Measurements from ENCODE around the gene PIAS1.

The PIAS1 gene

DNA sequence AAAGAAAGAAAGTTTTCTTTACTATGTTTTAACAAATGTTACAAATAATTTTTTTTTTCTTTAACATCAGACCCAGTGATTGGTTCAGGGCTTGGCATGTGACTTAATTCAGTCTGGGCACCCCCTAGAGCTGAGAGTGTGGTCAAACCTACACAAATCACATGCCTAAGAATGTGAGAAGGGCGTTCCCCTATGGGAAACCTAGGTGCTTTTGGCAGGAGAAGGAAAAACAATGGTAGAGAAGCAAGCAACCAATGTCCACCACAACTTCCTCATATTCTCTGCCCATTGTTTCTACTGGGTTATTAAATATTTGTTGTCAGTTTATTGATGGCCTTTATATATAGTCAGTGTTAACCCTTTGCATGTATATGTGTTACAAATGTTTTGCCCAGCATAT, 21.4 kb upstream of the PIAS1 start:
- no peak for DNase-seq

DNA sequence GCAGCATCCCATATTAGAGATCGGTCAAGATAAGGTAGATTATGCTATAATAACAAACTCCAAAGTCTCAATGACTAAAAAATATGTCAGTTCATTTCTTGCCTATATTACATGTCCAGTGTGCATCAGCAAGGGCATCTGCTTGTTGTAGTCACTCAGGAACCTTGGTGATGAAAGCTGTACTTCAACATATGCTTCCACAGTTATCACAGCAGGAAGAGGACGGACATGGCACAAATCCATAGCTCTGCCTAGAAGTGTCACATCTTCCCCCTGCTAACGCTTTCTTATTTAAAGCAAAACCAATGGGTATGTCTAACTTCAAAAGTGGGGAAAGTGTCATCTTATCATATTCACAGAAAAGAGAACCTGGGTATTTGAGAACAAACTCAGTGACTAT, 20.0 kb upstream of the PIAS1 start:
- DNase-seq: no peak
- intact Hi-C loops (cut with DNase I): no loop called here

More for the DNA sequence above, 21.4 kb upstream of the PIAS1 start:
- intact Hi-C loops (cut with DNase I): no loop called here

DNA sequence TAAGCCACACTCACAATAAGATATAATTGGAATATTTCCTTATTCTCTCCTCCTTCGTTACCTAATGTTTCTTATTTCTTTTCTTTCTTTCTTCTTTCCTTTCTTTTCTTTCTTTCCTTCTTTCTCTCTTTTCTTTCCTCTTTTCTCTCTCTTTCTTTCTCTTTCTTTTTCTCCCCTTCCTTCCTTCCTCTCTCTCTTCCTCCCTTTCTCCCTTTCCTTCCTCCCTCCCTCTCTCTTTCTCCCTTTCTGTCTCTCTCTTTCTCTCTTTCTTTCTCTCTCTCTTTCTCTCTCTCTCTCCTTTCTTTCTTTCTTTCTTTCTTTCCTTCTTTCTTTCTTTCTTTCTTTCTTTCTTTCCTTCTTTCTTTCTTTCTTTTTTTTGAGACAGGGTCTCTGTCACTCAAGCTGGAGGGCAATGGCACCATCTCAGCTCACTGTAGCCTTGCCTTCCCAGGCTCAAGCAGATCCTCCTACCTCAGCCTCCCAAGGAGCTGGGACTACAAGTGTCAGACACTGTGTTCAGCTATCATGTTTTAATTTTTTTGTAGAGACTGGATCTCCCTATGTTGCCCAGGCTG, 19.3 kb upstream of the PIAS1 start:
- DNase-seq: no peak
- intact Hi-C loops (cut with DNase I): no loop called here

DNA sequence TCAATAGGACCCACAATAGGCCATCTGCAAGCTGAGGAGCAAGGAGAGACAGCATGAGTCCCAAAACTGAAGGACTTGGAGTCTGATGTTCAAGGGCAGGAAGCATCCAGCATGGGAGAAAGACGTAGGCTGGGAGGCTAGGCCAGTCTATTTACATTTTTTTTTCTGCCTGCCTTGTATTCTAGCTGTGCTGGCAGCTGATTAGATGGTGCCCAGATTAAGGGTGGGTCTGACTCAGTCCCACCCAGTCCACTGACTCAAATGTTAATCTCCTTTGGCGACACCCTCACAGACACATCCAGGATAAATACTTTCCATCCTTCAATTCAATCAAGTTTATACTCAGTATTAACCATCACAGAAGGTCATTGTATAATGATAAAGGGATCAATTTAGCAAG, 15.9 kb upstream of the PIAS1 start:
- intact Hi-C loops (cut with DNase I): no loop called here
- DNase-seq: no peak

DNA sequence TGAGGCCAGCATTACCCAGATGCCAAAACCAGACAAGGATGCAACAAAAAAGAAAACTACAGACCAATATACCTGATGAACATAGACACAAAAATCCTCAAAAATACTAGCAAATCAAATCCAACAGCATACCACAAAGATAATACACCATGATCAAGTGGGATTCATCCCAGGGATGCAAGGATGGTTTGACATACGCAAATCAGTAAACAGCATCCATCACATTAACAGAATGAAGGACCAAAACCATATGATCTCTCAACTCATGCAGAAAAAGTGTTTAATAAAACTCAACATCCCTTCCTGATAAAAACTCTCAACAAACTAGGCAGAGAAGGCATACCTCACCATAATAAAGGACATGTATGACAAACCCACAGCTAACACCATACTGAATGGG, 14.0 kb upstream of the PIAS1 start:
- no peak for DNase-seq
- intact Hi-C loops (cut with DNase I): no loop called here

DNA sequence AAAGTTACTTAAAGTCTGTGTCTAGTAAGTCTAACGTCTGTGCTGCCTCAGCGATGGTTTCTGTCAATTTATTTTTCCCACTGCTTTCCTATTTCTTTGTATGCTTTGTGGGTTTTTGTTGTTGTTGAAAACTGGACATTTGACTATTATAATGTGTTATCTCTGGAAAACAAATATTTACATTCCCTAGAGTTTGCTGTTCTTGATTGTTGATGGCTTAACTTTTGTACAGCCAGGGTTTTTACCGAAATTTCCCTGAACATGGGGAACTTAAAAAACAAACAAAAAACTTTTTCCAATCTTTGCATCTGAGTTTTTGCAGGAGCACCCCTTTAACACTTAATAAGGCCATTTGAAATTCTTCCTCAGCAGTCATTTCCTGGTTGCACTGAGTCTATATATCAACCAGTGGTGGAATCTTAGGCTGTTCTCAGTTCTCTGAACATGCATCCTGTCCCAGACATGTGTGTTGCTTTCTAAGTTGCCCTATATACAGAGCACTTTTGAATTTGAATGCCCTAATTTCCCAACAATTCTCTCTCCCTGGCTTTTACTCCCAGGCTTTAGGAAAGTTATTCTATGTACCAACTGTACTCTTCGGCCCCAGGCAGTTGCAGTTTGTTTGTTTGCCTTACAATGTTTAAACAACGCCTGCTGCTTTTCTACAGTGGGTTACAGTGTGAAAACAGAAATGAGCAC, 11.8 kb upstream of the PIAS1 start:
- DNase-seq: no peak
- intact Hi-C loops (cut with DNase I): no loop called here

DNA sequence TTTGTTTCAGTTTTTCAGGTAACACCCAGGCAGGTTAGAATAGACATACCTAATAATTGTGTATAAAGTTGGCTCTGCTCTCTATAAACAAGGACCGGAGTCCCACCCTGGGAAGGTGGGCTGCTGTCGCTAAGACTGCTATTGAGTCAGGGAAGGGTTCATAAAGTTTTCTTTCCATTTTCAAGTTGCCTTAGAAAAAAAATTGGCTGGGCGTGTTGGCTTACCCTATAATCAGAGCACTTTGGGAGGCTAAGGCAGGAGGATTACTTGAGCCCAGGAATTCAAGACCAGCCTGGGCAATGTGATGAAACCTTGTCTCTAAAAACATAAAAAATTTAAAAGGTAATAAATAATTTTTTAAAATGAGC, 11.3 kb upstream of the PIAS1 start:
- intact Hi-C loops (cut with DNase I): no loop called here
- no peak for DNase-seq

DNA sequence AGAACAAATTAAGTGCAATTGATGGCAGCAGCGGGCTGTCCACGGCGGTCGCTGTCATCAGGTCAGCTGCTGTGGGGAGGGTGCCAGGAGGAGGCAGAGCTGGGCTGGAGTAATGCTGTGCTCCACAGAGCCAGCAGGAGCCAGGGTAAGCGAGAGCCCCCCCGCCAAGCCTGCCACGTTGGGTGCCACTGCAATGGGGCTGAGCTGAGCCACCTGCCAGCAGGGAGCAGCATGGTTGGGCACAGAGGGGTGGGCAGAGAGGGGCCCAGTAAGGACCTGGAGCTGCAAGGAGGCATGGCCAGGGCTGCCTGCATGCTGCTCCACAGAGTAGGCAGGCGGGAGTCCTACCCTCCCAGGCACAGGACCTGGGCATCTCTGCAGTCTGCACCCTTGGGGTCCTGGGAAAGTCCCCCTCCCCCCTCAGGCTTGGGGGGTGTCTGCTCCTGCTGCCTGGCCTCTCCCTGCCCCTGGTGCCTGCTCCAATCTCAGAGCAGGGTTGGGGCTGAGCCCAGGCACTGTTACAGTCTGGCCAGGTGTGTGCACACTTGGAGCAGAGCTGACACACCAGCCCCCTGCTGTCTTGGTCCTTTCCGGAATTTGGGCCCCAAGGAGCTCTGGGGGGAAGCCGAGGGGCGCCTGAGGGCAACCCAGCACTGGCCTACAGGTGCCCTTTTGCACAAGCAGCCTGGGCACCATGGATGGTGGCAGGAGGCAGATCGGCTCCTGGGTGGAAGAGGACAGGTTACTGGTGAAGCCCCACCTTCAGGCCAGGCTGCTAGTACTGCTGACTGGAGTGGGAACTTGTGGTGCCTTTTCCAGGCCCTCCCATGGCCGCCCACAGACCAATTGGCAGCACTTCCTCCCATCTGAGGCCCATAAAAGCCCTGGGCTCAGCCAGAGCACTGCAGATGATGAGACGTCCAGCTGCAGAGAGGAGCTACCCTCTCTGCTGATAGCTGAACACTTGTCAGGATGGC, 8.5 kb upstream of the PIAS1 start:
- intact Hi-C loops (cut with DNase I): no loop called here
- peak in 1 of 10 donors; percentile 73 for DNase-seq

DNA sequence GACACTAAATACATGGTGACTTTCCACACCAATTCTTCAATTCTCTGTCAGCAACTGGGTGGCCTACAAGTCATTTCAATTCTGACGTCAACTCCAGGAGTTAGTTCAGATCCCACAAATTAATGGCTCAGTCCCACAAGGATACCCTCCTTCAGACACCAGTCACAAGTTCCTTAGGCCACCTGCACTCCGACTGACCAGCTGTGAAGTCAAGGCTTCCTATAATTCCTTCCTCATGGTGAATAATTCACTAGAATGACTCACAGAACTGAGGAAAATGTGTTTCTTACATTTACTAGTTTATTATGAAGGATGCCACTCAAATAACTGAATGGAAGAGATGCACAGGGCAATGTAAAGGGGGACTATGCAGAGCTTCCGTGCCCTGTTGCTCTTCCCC, 6.3 kb upstream of the PIAS1 start:
- intact Hi-C loops (cut with DNase I): no loop called here
- no peak for DNase-seq

DNA sequence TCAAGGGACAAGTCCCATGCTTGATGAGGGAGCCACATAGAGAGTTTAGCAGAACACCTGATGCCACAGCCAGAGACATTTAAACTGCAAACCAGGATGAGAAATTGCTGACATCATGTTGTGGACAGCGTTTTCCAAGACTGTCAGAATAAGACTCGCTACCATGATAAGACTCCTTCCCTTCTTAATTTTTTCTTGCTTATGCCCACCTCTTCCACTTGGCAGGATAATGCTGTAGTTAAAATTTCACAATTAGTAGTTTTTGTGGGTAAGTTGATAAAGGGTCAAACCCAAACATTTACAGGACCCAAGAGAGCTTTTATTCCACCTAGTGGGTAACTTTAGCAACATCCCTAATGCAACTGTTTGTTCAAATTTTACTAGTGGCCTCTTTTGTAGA, 3.0 kb upstream of the PIAS1 start:
- no peak for DNase-seq
- intact Hi-C loops (cut with DNase I): loop anchor here (5.0 to 10.0 kb wide), 2 partner anchors 144 to 529 kb away; partner anchors contain the start of gene C15orf61

DNA sequence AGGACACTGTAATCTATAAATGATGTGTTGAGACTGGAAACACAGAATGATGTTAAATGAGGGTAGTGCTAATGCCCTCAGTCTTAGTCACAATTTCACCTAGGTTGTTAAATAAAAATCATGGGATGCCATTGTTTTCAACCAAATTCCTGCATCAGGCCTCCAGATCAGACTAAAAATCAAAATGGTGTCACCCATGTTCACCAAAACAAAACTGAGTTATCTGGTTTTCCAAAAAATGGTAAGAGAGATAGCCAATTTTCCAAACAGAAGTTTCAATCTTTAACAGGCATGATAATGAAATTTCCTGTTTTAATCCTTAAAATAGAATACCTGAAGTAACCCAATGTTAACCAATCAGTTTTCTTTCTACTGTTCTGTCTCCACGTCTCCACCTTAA, 2.2 kb upstream of the PIAS1 start:
- intact Hi-C loops (cut with DNase I): loop anchor here (5.0 to 10.0 kb wide), 2 partner anchors 143 to 530 kb away; partner anchors contain the start of gene C15orf61
- DNase-seq: no peak

DNA sequence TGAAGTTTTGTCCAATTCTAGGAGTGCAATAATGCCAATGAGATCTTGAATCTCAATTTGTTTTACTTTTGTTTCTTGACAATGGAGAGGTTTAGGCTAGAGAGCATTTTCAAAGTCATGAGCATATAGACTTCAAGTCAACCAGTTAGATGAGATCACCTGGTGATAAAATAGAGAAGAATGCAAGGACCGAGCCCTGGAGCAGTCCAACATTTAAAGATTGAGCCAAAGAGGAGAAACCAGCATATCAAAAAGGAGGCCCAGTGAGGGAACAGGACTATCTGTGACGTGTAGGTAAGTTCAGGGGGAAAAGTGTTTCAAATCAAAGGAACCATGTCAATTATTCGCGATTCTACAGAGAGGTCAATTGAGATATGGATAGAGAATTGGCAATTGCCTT, 1.7 kb upstream of the PIAS1 start:
- no peak for DNase-seq
- intact Hi-C loops (cut with DNase I): loop anchor here (5.0 to 10.0 kb wide), 2 partner anchors 142 to 530 kb away; partner anchors contain the start of gene C15orf61

DNA sequence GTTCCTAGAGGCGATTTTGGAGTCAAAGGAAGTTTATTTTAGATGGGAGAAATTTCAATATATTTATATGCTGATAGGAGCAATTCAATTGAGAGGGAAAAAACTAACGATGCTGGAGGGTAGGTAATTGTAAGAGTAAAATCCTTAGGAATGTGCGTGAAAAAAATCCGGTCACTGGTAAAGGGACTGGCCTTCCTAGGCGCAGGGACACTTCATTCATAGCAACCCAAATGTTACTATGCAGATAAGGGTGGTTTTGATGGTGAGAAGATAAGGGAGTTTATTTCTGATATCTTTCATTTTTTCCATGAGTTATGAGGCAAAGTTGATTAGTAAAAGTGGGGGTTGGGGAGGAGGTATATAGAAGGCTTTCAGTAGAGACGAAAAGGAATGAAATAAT, 1.1 kb upstream of the PIAS1 start:
- no peak for DNase-seq
- intact Hi-C loops (cut with DNase I): loop anchor here (5.0 to 10.0 kb wide), 2 partner anchors 142 to 531 kb away; partner anchors contain the start of gene C15orf61

DNA sequence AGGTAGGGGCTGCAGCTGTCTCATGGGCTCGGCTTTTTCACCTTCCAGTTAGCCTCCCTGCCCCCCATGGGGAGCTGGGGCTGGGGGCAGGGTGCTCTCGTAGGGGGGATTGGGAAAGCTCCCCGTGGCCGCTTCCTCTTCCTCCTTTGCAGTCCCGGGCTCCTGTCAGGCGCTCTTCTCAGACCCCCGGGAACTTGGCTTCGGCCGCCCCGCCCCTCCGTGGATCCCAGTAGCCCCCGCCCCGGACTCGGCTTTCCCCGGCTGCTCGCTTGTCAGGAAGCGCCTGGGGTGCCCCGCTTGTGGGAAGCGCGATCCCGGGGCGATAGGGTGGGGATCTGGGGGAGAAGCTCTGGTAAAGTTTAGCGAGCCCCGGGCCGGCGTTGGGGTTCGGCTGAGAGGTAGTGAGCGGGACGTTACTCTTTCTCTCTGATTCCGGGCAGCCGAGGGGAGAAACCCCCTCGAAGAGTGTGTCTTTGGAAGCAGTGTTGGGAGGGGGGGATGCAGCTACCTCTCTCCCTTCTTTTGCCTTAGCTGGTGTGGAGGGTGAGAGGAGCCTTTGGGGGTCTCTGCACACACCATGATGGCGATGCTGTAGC, 611 bp downstream of the PIAS1 start:
- DNase-seq: peak in 9 of 10 donors; percentile 23 to 92 (median 50)
- intact Hi-C loops (cut with DNase I): loop anchor here (2.0 to 10.0 kb wide), 3 partner anchors 140 to 532 kb away; partner anchors contain the start of gene C15orf61

DNA sequence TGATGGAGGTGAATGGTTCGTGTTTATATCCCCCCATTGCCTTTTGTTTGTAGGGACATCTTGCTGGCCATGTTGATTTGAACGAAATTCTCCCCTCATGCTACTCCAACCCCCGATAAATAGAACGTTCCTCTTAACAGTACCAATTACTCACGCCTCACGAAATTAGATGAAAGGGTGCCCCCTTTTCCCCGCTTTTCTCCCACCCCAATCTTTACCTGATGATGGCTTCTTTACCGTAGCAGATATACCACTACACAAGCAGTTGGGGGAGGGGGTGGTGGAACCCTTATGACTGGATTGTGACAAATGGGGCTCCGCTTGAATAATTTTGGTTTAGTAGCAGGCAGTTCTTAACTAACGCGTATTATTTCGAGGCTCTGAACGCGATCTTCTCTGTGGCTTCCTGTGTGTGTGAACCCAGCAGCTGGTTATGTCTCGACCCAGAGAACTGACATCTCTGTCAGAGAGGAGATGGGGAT, 1.1 kb downstream of the PIAS1 start:
- peak in 1 of 10 donors; percentile 51 for DNase-seq
- intact Hi-C loops (cut with DNase I): loop anchor here (2.0 to 10.0 kb wide), 2 partner anchors 140 to 192 kb away; no protein-coding TSS in a partner anchor

DNA sequence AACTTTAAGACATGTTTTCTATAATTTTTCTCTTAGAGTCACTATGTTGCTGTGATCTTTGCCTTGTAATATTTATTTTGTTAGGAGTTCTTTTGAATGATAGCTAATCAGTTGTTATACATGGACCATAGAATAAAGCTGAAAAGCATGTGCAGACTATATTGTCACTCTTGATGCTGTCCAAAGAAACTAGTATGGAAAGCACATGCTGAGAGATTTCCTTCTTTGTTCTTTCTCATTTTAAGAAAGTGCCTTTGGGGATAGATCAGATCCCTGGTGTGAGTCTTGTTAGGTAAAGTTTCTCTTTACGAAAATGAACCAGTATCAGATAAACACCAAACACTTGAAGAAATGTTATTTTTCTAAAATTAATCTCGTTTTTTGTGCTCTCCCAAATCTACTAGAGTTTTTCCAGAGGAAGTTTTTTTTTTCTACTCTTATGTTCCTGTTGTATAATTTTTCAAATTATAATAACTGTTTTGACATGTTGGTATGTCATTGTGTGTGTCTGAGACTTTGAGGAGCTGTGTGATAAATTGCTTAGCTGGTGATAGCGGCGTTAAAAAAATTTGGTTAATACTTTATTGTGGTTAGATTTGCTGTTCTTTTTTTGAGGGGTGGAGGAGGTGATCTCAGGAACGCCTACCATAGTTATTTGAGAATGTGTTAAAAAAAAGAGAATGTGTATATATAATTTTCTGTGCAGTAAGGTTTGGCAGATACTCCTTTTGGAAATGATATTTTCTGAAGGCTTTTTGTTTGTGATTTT, 2.2 kb downstream of the PIAS1 start:
- DNase-seq: no peak
- intact Hi-C loops (cut with DNase I): loop anchor here (10.0 kb wide), 1 partner anchor 139 kb away; no protein-coding TSS in a partner anchor

DNA sequence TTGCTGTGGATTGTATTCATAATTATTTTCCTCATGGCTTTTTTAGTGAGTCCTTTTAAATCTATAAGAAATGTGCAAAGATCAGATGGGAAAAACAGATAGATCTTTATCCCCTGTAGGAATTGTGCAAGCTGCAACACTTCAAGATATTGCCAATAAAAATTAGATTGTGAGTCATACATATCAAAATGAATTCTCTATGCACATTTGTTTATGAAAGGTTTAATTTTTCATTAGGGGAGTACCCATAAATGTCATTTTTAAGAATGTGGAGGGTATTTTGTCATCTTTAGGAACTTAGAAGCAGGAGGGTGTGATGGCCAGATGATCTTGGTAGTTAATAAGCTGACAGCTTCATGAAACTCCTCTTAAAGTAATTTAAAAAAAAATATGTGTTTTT, 2.9 kb downstream of the PIAS1 start:
- intact Hi-C loops (cut with DNase I): loop anchor here (10.0 kb wide), 1 partner anchor 138 kb away; no protein-coding TSS in a partner anchor
- no peak for DNase-seq

DNA sequence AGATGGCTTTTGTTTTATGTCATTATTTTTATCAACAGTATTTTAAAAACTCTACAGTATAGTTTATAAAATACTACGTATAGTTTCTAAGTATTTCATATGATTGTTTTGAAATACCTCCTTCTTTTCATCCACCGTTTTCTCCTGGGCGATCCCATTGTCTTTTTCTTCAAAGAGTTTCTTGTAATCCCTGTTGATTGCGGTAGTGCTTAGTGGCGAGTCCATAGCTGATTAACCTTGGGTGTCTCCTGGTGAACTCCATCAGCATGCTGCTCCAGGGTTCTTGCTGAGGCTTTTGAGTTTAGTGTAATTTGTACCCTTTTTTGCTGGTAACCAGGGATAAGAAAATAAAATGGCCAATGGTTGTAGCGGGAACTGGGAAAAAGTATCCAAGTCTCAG, 3.6 kb downstream of the PIAS1 start:
- no peak for DNase-seq
- intact Hi-C loops (cut with DNase I): loop anchor here (10.0 kb wide), 1 partner anchor 137 kb away; no protein-coding TSS in a partner anchor

DNA sequence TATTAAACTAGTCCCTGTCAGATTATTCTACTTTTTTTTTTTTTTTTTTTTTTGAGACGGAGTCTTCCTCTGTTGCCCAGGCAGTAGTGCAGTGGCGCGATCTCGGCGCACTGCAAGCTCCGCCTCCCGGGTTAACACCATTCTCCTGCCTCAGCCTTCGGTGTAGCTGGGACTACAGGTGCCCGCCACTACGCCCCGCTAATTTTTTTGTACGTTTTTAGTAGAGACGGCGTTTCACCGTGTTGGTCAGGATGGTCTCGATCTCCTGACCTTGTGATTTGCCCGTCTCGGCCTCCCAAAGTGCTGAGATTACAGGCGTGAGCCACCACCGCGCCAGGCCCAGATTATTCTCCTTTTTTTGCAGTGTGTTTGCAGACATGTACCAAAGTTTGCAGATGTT, 4.9 kb downstream of the PIAS1 start:
- intact Hi-C loops (cut with DNase I): loop anchor here (10.0 kb wide), 1 partner anchor 136 kb away; no protein-coding TSS in a partner anchor
- peak in 1 of 10 donors; percentile 18 for DNase-seq
